ENCODE measurements around the gene C2CD4C.
"Not testable (repeated sequence)": the region's sequence is repeated elsewhere in the genome, so short reads cannot be mapped to it uniquely, and the experiment has no call there.

C2CD4C gene

DNA sequence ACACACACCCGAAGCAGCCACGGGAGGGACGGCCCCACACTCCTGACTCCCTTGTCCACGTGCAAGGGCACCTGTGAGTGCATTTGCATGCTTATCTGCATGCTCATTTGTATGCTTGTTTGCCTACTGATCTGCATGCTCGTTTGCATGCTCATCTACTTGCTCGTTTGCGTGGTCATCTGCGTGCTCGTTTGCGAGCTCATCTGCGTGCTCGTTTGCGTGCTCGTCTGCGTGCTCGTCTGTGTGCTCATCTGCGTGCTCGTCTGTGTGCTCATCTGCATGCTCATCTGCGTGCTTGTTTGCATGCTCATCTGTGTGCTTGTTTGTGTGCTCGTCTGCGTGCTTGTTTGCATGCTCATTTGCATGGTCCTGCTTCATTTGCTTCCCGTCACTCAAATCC, 28.1 kb upstream of the C2CD4C start:
- WGBS, 2 experiments (ENCODE audit: insufficient coverage in 2 of 2), result 94 to 95% methylated on average over 21 to 22 of the region's 22 CpGs
- no peaks in the 10 kb centered on the region for H3K4me1 ChIP-seq (ENCODE audit: control insufficient read depth, insufficient read depth, low read length, poor library complexity, severe bottlenecking)
- peaks cover 11% of the 10 kb centered on the region for H3K36me3 ChIP-seq (ENCODE audit: control insufficient read depth, insufficient read depth, low read length)
- H3K27ac ChIP-seq (ENCODE audit: low read depth, low read length, severe bottlenecking), result no peak overlapping the region
- peaks cover 6% of the 10 kb centered on the region for H3K9me3 ChIP-seq (ENCODE audit: control insufficient read depth, low read length)
- H3K4me3 ChIP-seq (ENCODE audit: extremely low read depth, insufficient read depth, low read length, poor library complexity, severe bottlenecking), result no peak overlapping the region

DNA sequence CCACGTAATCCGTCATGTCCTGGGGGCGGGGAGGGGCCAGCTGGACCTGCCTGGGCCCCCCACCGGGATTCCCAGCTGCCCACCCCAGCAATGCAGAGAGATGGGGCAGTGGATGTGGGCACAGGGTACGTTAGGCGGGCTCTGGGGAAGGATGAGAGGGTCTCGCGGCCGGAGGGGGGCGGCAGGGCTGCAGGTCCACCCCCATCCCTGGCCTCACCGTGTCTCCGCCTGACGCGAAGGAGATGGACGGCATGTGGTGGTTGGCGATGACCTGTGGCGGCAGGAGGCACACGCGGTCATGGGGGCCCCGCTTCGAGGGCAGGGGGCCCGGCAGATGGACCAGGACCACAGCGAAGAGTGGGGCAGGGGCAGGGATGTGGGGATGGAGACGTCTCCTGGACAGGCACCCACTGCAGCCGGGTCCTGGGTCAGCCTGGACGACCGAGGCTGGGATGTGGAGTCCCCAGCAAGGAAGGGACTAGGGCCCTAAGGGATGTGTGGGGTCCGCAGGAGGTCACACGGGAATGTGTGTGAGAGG, 27.5 kb upstream of the C2CD4C start:
- H3K4me1 ChIP-seq (ENCODE audit: control insufficient read depth, insufficient read depth, low read length, poor library complexity, severe bottlenecking), result no peaks in the 10 kb centered on the region
- peaks cover 6% of the 10 kb centered on the region for H3K9me3 ChIP-seq (ENCODE audit: control insufficient read depth, low read length)
- H3K4me3 ChIP-seq (ENCODE audit: extremely low read depth, insufficient read depth, low read length, poor library complexity, severe bottlenecking), result no peak overlapping the region
- 93 to 95% methylated on average over 19 to 24 of the region's 29 CpGs for WGBS, 2 experiments (ENCODE audit: insufficient coverage in 2 of 2)
- H3K27ac ChIP-seq (ENCODE audit: low read depth, low read length, severe bottlenecking), result no peak overlapping the region
- H3K36me3 ChIP-seq (ENCODE audit: control insufficient read depth, insufficient read depth, low read length), result peaks cover 11% of the 10 kb centered on the region

DNA sequence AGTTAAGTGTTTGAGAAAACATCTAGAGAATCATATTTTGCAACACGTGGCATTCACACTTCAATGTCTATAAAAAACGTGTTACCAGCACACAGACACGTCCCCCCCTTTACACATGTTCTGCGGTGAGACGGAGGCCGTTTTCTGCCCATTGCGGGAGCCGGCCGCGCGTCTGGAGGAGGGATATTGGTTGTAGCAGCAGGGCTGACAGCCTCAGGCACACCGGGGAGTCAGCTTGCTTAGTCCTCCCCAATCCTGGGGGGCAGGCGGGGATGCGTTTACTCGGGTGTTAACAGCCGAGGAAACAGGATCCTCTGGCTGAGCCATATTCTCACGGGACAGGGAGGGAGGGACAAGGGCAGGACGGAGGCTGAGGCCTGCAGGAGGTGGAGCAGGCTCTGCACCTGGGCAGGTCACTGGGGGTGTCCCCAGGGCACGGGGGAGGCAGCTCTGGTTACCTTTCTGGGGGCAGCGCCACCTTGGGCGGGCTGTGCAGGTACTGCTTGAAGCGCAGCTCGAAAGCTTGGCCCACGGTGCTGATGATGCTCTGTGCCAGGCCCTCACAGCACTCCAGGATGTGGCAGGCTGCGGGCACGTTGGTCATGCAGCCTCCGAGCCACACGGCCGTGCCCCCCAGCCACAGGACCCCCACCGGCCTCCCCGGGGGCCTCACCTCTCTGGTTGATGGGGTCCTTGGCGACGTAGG, 26.9 kb upstream of the C2CD4C start:
- Histone ChIP-seq H3K4me3 (ENCODE audit: extremely low read depth, insufficient read depth, low read length, poor library complexity, severe bottlenecking) (no peak overlapping the region), H3K4me1 (ENCODE audit: control insufficient read depth, insufficient read depth, low read length, poor library complexity, severe bottlenecking) (no peaks in the 10 kb centered on the region), H3K27ac (ENCODE audit: low read depth, low read length, severe bottlenecking) (no peak overlapping the region), H3K9me3 (ENCODE audit: control insufficient read depth, low read length) (peaks cover 6% of the 10 kb centered on the region), H3K36me3 (ENCODE audit: control insufficient read depth, insufficient read depth, low read length) (peaks cover 14% of the 10 kb centered on the region)
- WGBS, 2 experiments (ENCODE audit: insufficient coverage in 2 of 2), result 90% methylated on average over 26 to 31 of the region's 33 CpGs

DNA sequence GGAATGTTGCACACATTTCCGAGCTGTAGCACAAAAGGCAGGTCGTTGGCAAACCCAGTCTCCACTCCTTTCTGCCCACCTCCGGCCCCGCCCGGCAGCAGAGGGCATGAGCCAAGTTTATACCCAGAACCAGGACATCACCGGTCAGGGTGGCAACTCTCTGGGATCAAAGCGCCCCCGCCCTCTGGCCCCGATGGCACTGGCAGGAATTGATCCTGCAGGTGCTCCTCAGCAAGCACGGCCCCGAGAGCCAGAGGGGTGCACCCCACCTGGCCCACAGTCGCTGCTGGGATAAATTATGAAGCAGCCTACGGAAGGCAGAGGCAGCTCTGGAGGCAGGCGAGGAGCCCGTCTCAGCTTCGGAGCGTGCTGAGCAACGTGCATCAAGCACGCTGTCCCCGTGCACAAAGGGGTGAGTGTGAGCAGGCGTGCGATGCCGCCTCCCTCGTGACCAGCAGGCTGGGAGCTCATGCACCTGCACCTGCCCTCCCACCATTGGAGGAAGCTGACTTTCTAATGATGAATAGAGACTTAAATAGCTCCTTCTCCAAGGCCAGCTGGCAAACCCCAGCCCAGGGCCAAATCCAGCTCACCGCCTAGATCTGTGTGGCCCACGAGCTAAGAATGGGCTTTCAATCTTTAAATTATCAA, 26.2 kb upstream of the C2CD4C start:
- peaks cover 6% of the 10 kb centered on the region for H3K9me3 ChIP-seq (ENCODE audit: control insufficient read depth, low read length)
- no peaks in the 10 kb centered on the region for H3K4me1 ChIP-seq (ENCODE audit: control insufficient read depth, insufficient read depth, low read length, poor library complexity, severe bottlenecking)
- no peak overlapping the region for H3K4me3 ChIP-seq (ENCODE audit: extremely low read depth, insufficient read depth, low read length, poor library complexity, severe bottlenecking)
- 88 to 94% methylated on average over 21 to 25 of the region's 26 CpGs for WGBS, 2 experiments (ENCODE audit: insufficient coverage in 2 of 2)
- no peak overlapping the region for H3K27ac ChIP-seq (ENCODE audit: low read depth, low read length, severe bottlenecking)
- H3K36me3 ChIP-seq (ENCODE audit: control insufficient read depth, insufficient read depth, low read length), result peaks cover 21% of the 10 kb centered on the region

DNA sequence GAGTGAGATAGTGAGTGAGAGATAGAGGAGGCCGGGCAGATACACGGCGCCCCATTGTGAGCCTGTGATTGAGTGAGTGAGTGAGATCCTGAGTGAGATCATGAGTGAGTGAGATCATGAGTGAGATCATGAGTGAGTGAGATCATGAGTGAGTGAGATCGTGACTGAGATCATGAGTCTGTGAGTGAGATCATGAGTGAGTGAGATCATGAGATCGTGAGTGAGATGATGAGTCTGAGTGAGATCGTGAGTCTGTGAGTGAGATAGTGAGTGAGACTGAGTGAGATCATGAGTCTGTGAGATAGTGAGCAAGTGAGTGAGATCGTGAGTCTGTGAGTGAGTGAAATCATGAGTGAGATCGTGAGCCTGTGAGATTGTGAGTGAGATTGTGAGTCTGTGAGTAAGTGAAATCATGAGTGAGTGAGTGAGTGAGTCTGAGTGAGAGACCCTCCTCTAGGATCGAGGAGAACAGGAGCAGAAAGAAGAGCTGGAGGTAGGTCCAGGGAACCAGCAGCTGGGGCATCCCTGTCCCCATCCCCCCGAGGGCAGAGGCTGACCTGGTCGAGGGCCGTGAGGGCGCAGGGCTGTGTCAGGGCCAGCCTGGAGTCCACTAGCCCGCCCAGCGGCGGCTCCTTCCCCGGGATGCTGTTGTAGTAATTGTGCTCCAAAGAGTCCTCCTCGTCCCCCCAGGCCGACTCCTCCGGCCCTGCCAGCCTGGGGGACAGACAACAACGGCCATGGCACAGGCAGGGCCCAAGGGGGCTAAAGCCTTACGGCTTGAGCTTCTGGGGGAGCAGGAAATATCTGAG, 25.4 kb upstream of the C2CD4C start:
- no peaks in the 10 kb centered on the region for H3K4me1 ChIP-seq (ENCODE audit: control insufficient read depth, insufficient read depth, low read length, poor library complexity, severe bottlenecking)
- no peak overlapping the region for H3K4me3 ChIP-seq (ENCODE audit: extremely low read depth, insufficient read depth, low read length, poor library complexity, severe bottlenecking)
- H3K27ac ChIP-seq (ENCODE audit: low read depth, low read length, severe bottlenecking), result no peak overlapping the region
- H3K36me3 ChIP-seq (ENCODE audit: control insufficient read depth, insufficient read depth, low read length), result peaks cover 26% of the 10 kb centered on the region
- WGBS, 2 experiments (ENCODE audit: insufficient coverage in 2 of 2), result 87 to 93% methylated on average over 22 of the region's 22 CpGs
- peaks cover 6% of the 10 kb centered on the region for H3K9me3 ChIP-seq (ENCODE audit: control insufficient read depth, low read length)

DNA sequence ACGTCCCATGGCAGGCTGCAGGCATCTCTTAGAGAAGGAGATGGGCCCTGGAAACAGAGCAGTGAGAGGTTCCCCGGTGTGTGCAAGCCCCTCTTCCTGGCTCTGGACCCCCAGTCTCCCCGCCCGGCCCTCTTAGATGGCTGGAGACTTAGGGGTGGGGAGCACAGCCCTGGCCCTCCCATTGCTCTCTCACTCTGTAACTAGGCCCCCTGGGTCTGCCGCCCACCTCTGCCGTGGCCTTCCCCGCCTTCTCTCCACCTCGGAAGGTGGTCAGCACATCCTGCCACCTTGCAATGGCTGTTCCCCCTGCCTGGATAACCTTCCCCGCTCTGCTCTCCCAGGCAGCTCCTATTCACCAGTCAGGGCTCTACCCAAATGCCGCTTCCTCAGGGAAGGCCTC, 21.8 kb upstream of the C2CD4C start:
- Histone ChIP-seq H3K36me3 (ENCODE audit: control insufficient read depth, insufficient read depth, low read length) (peaks cover 26% of the 10 kb centered on the region), H3K4me3 (ENCODE audit: extremely low read depth, insufficient read depth, low read length, poor library complexity, severe bottlenecking) (no peak overlapping the region), H3K9me3 (ENCODE audit: control insufficient read depth, low read length) (peaks cover 6% of the 10 kb centered on the region), H3K4me1 (ENCODE audit: control insufficient read depth, insufficient read depth, low read length, poor library complexity, severe bottlenecking) (no peaks in the 10 kb centered on the region), H3K27ac (ENCODE audit: low read depth, low read length, severe bottlenecking) (no peak overlapping the region)
- WGBS, 2 experiments (ENCODE audit: insufficient coverage in 2 of 2), result 94% methylated on average over 6 to 10 of the region's 10 CpGs

DNA sequence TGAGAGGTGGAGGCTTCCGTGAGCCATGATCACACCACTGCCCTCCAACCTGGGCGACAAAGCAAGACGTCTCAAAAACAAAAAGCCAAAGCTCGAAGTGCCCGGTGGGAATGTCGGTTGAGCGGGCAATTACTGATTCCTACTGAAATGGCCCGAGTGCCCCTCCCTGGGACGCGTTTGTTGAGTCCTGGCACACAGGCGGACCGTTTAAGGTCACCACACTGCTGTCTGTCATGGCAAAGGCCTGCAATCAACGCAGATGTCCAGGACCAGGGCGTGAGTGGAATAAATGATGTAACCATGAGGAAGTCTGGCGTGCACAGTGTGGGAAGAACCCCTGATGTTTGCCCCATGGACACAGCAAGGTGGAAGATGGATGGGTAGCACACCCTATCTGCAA, 19.2 kb upstream of the C2CD4C start:
- H3K27ac ChIP-seq (ENCODE audit: low read depth, low read length, severe bottlenecking), result no peak overlapping the region
- WGBS, 2 experiments (ENCODE audit: insufficient coverage in 2 of 2), result 92 to 94% methylated on average over 14 to 15 of the region's 15 CpGs
- no peaks in the 10 kb centered on the region for H3K9me3 ChIP-seq (ENCODE audit: control insufficient read depth, low read length)
- no peaks in the 10 kb centered on the region for H3K4me1 ChIP-seq (ENCODE audit: control insufficient read depth, insufficient read depth, low read length, poor library complexity, severe bottlenecking)
- H3K36me3 ChIP-seq (ENCODE audit: control insufficient read depth, insufficient read depth, low read length), result peaks cover 18% of the 10 kb centered on the region
- H3K4me3 ChIP-seq (ENCODE audit: extremely low read depth, insufficient read depth, low read length, poor library complexity, severe bottlenecking), result no peak overlapping the region

DNA sequence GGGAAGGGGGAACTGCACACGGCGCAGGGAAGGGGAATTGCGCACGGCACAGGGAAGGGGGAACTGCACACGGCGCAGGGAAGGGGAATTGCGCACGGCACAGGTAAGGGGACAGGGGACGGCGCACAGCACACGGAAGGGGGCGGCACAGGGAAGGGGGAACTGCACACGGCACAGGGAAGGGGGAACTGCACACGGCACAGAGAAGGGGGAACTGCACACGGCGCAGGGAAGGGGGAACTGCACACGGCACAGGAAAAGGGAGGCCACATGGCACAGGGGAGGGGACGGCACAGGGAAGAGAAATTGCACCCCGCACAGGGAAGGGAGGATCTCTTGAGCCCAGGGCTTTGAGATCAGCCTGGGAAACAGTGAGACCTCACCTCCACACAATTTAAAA, 18.7 kb upstream of the C2CD4C start:
- WGBS, 2 experiments (ENCODE audit: insufficient coverage in 2 of 2), result 89 to 93% methylated on average over 6 to 14 of the region's 19 CpGs
- not testable (repeated sequence) for H3K4me1 ChIP-seq (ENCODE audit: control insufficient read depth, insufficient read depth, low read length, poor library complexity, severe bottlenecking); H3K4me3 ChIP-seq (ENCODE audit: extremely low read depth, insufficient read depth, low read length, poor library complexity, severe bottlenecking); H3K27ac ChIP-seq (ENCODE audit: low read depth, low read length, severe bottlenecking); H3K9me3 ChIP-seq (ENCODE audit: control insufficient read depth, low read length)
- H3K36me3 ChIP-seq (ENCODE audit: control insufficient read depth, insufficient read depth, low read length), result peaks cover 18% of the 10 kb centered on the region

DNA sequence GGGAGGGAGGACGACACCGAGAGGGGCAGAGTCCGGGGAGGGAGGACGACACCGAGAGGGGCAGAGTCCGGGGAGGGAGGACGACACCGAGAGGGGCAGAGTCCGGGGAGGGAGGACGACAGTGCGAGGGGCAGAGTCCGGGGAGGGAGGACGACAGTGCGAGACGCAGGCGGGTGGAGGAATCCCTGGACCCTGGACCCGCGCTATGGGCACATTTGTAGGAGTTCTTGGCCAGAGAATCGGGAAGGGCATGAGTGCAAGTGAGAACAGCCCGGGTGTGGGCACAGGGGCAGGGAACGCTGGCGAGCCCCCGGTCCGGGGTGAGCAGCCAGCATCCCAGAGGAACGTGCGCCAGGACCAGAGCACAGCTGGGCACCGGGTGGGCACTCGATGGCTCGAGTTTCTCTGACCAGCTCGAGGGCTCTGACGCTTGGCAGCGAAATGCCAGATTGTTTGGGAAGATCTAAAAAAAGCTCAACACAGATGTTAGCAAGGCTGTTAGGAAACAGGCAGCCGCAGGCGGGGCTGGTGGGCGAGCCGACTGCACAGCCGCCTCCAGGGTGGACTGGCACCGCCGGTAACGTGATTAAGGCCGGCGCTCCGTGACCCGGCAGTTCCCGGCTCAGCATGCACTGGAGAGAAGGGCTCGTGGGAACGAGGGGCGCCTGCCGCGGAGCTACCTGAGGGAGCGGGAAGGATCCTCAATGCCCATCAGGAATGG, 17.9 kb upstream of the C2CD4C start:
- Histone ChIP-seq H3K27ac (ENCODE audit: low read depth, low read length, severe bottlenecking) (no peak overlapping the region), H3K4me1 (ENCODE audit: control insufficient read depth, insufficient read depth, low read length, poor library complexity, severe bottlenecking) (no peaks in the 10 kb centered on the region), H3K4me3 (ENCODE audit: extremely low read depth, insufficient read depth, low read length, poor library complexity, severe bottlenecking) (no peak overlapping the region), H3K36me3 (ENCODE audit: control insufficient read depth, insufficient read depth, low read length) (peaks cover 23% of the 10 kb centered on the region), H3K9me3 (ENCODE audit: control insufficient read depth, low read length) (no peaks in the 10 kb centered on the region)
- 88 to 91% methylated on average over 43 to 44 of the region's 51 CpGs for WGBS, 2 experiments (ENCODE audit: insufficient coverage in 2 of 2)

DNA sequence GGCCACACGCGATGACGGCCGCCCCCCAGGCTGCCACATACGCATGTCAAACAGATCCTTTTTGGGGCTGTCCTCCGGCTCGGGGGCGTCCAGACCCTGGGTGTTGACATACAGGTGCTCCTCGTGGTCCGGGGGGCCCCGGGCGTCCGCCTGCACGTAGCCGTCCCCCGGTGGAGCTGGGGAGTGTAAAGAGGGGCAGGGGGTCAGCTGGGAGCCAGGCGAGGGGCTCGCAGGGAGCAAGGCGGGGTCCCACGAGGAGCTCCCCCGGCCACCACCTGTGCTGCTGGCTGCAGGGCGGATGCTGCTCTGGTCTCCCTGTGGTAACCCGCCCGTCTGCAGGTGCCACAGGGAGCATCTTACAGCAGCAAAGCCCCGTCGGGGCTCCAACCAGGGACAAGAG, 16.1 kb upstream of the C2CD4C start:
- WGBS, 2 experiments (ENCODE audit: insufficient coverage in 2 of 2), result 97 to 99% methylated on average over 23 to 26 of the region's 26 CpGs
- H3K4me1 ChIP-seq (ENCODE audit: control insufficient read depth, insufficient read depth, low read length, poor library complexity, severe bottlenecking), result no peaks in the 10 kb centered on the region
- H3K9me3 ChIP-seq (ENCODE audit: control insufficient read depth, low read length), result no peaks in the 10 kb centered on the region
- no peak overlapping the region for H3K4me3 ChIP-seq (ENCODE audit: extremely low read depth, insufficient read depth, low read length, poor library complexity, severe bottlenecking)
- no peak overlapping the region for H3K27ac ChIP-seq (ENCODE audit: low read depth, low read length, severe bottlenecking)
- peaks cover 13% of the 10 kb centered on the region for H3K36me3 ChIP-seq (ENCODE audit: control insufficient read depth, insufficient read depth, low read length)

All from mesodermal cell (in vitro differentiated cells).